PFSK-1 (cell line): ENCODE results near the gene ZNF746.

Experiments
- FOXP2 ChIP-seq: optimal IDR thresholded peaks from 2 replicates; pipeline ENCODE3; 2011; ENCODE audit warnings: borderline replicate concordance, control low read depth, inconsistent platforms; ENCODE audit not compliant: insufficient read depth; ENCODE audit errors: extremely low read length, extremely low read depth
- POLR2AphosphoS5 ChIP-seq: IDR thresholded peaks from 2 replicates; pipeline ENCODE4 v1.6.1; 2012; ENCODE audit warnings: low read depth, mild to moderate bottlenecking, control low read depth, low read length, moderate library complexity
- SIN3A ChIP-seq: IDR thresholded peaks from 2 replicates; pipeline ENCODE4 v1.6.1; 2012; ENCODE audit warnings: mild to moderate bottlenecking, low read length, moderate library complexity, borderline replicate concordance; ENCODE audit not compliant: insufficient read depth
- TAF1 ChIP-seq: IDR thresholded peaks from 2 replicates; pipeline ENCODE4 v1.6.1; 2012; ENCODE audit warnings: low read length, control low read depth, borderline replicate concordance; ENCODE audit not compliant: insufficient read depth
- TF ChIP-seq, protein P1 (sequence below), 2 experiments: IDR thresholded peaks; 2 replicates each; pipeline versions ENCODE4 v1.6.1 to v1.8.0; 2011 to 2012; ENCODE audit warnings: low read depth in 2 of 2, low read length in 2 of 2, control low read depth in 1 of 2, inconsistent platforms in 1 of 2, mild to moderate bottlenecking in 1 of 2, moderate library complexity in 1 of 2; ENCODE audit not compliant: insufficient read depth in 1 of 2

ZNF746 gene

GRCh38 chr7:149462101-149462520 lies 35.5 kb downstream of the ZNF746 start:
- TF ChIP-seq FOXP2 (no peak), SIN3A (no peak), TAF1 (no peak), POLR2AphosphoS5 (no peak)
- TF ChIP-seq, protein P1, sequence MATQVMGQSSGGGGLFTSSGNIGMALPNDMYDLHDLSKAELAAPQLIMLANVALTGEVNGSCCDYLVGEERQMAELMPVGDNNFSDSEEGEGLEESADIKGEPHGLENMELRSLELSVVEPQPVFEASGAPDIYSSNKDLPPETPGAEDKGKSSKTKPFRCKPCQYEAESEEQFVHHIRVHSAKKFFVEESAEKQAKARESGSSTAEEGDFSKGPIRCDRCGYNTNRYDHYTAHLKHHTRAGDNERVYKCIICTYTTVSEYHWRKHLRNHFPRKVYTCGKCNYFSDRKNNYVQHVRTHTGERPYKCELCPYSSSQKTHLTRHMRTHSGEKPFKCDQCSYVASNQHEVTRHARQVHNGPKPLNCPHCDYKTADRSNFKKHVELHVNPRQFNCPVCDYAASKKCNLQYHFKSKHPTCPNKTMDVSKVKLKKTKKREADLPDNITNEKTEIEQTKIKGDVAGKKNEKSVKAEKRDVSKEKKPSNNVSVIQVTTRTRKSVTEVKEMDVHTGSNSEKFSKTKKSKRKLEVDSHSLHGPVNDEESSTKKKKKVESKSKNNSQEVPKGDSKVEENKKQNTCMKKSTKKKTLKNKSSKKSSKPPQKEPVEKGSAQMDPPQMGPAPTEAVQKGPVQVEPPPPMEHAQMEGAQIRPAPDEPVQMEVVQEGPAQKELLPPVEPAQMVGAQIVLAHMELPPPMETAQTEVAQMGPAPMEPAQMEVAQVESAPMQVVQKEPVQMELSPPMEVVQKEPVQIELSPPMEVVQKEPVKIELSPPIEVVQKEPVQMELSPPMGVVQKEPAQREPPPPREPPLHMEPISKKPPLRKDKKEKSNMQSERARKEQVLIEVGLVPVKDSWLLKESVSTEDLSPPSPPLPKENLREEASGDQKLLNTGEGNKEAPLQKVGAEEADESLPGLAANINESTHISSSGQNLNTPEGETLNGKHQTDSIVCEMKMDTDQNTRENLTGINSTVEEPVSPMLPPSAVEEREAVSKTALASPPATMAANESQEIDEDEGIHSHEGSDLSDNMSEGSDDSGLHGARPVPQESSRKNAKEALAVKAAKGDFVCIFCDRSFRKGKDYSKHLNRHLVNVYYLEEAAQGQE (IDR thresholded peaks at IDR 0.05; ENCODE audit: insufficient read depth in 1 of 2, low read depth in 2 of 2, low read length in 2 of 2), result no peak

GRCh38 chr7:149460493-149461277 lies 36.9 kb downstream of the ZNF746 start, which contains the start of gene ZNF777:
Gene ZNF777, minus strand, starts transcription at chr7:149461062. Its CDS starts 5,040 bp downstream, at chr7:149456022.
- TF ChIP-seq POLR2AphosphoS5, result peak; percentile 46; the same call in 1 of the 2 replicates
- TF ChIP-seq FOXP2, result peak; percentile 61
- TF ChIP-seq SIN3A, result no peak
- peak; percentile 81; the same call in 1 of the 2 replicates for TF ChIP-seq TAF1
- TF ChIP-seq, protein P1 (IDR thresholded peaks at IDR 0.05; ENCODE audit: insufficient read depth in 1 of 2, low read depth in 2 of 2, low read length in 2 of 2), result peak in 1 of 2 experiments; percentile 13; a peak in 1 of 4 replicates

DNA sequence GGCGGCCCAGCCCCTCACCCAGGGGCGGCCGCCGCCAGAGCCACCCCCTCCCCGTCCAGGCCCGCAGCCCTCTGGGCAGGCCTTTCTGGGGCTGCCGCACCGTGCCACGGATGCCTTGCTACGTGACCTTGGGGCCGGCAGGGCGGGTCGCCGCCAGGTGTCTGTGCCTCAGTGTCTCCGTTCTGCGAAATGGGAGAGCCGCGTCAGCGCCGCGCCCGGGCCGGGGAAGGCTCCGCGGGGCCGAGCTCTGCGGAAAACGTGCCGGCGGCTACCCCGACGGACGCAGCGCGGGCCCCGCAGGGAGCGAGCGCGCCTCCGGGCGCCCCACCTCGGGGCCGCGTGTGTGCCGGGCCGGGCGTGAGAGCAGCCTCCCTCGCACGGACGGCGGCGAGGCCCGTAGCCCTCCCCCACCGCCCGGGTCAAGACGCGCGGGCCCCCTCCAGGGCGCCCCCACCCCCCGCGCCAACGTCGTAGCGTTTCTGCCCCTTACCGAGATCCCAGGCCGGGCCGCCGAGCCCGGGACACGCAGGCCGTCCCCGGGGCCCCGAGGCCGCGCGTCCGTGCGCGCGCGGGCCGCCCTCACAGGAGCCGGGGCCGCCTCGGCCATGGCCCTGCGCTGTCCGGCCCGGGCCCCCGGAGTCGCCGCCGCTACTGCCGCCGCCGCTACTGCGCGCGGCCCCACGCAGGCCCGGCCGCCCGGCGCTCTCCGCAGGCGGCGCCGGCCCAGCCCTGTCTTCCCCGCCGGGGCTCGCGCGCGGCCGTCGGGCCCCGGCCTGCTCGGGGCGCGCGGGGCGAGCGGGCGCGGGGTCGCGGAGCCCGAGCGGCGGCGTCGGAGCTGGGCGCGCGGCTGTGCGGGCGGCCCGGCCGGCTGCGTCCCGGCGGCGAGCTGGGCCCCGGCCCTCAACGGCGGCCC lies 37.8 kb downstream of the ZNF746 start:
- TF ChIP-seq TAF1 (no peak), POLR2AphosphoS5 (no peak), SIN3A (no peak), FOXP2 (no peak)
- TF ChIP-seq, protein P1 (IDR thresholded peaks at IDR 0.05; ENCODE audit: insufficient read depth in 1 of 2, low read depth in 2 of 2, low read length in 2 of 2), result no peak

- TF ChIP-seq POLR2AphosphoS5 (no peak), SIN3A (no peak)
- TF ChIP-seq, protein P1 (IDR thresholded peaks at IDR 0.05; ENCODE audit: insufficient read depth in 1 of 2, low read depth in 2 of 2, low read length in 2 of 2), result no peak
These were observed 38.4 kb downstream of the ZNF746 start for GRCh38 chr7:149459201-149459539.
